GM10266 (cell line): ENCODE data around the gene EPS8L2.
A peak's percentile ranks its signal among the peaks of the same experiment; 100 is the strongest.

Experiments used
- DNase-seq: peaks from one replicate; pipeline ENCODE4 v3.0.0; 2012; ENCODE audit errors: extremely low spot score
- CTCF ChIP-seq: IDR thresholded peaks from 2 replicates; pipeline ENCODE4 v1.5.1; 2012; ENCODE audit warnings: mild to moderate bottlenecking, low read depth; ENCODE audit not compliant: control insufficient read depth, insufficient read depth; ENCODE audit errors: missing control alignments

EPS8L2 gene

DNA sequence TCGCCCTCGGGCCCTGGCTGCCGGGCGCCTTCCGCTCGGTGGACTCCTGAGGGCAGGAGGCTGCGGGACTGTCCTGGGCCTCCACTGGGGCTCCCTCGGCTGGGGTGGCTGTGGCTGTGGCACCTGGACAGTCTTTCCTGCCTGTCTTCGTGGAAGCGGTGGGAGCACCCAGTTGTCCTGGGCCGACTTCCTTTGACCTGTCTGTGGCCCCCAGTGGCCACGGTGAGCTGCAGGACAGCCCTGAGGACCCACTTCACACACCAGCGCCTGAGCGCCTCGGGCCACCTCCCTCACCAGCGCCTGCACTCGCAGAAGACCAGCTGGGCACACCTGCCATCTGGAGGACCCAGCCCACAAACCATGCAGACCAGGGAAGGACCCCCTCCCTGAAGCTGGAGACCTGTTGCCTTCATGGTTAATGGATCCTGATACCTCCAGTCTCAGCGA is 1.8 kb upstream of the EPS8L2 start:
- no peak for DNase-seq
- TF ChIP-seq CTCF, result no peak

- DNase-seq, result no peak
- no peak for TF ChIP-seq CTCF
These were observed 1.0 kb upstream of the EPS8L2 start for GRCh38 chr11:704781-705645.

- no peak for DNase-seq
- no peak for TF ChIP-seq CTCF
These were observed 467 bp downstream of the EPS8L2 start for GRCh38 chr11:706439-706956.

DNA sequence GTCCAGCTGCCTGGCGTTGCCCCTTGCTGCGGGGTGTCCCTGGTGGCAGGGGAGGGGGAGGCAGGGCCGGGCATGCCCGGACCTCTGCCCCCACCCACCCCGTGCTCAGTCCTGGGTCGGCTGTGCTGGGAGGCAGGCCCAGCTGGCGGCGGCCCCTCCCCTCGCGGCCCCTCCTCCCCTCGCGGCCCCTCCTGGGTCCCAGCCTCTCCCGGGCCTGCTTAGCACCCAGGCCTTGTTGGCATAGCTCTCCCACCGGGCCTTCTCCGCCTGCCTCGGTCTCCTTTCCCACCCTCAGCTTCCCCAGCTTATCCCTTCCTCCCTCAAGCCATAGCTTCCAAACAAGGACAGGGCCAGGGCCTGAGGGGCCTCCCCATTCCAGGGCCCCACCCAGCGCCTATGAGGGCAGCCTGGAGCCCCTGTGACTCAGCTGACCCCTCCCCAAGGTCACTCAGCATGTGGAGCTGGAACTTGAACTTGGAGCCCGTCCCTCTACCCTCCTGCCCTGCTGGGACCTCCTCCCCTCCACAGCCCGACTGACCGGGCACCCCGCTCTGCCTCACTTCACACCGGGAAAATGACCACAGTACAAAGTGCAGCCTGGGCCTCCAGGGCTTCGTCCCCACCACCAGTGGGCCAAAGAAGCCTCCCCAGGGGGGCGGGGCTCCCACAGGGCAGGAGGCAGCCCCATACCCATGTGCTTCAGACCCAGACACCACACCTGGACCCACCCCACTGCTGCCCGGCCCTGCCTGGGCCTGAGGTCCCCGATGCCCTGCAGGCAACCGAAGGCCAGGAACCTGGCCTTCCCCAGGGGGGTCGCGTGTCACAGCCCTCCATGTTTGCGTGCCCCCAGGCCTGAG is 1.2 kb downstream of the EPS8L2 start:
- TF ChIP-seq CTCF, result no peak
- peak; percentile 42 for DNase-seq

DNA sequence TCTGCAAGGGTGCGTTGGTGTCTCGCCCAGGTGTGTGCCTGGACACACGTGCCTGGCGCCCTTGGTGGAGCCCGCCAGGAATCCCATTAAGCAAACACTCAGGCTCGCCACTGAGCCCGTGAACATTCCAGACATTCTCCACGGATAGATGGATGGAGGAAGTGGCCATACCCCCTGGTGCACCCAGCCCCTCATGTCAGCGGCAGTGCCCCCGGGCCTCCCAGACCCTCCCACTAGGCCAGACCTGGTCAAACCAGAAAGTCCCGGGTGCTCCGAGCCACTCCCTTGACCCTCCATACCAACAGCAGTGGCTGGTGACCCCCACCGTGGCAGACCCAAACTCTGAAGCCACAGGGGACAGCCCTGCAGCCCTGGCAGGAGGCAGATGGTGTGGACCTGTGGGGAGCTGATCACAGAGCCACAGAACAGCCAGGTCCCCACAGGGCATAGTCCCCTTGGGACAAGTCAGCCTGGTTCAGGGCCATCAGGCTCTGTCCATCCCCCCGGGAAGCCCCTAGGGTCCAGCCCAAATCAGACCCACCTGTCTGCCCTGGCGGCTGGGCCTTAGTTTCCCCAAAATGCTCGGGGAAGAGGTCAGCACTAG is 1.9 kb downstream of the EPS8L2 start:
- TF ChIP-seq CTCF, result no peak
- DNase-seq, result no peak

DNA sequence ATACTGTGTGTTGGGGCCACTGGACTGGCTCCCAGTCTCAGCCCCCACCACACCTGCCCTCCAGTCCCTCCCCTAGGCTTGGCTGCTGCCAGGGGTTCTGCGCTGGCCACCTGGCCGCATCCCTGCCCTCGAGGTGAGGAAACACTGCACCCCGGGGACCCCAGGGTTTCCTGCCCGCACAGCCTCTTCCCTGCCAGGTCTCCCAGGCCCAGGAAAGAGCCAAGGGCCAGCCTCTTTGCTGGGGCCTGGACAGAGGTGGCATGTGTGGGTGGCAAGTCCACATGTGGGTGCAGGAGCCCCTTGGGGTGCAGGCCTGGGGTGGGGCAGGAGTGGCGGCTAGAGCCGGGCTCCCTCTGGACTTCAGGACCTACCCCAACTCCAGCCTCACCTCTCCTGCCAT is 2.5 kb downstream of the EPS8L2 start:
- DNase-seq, result no peak
- no peak for TF ChIP-seq CTCF
